ENCODE measurements around the gene DBT.

DNA sequence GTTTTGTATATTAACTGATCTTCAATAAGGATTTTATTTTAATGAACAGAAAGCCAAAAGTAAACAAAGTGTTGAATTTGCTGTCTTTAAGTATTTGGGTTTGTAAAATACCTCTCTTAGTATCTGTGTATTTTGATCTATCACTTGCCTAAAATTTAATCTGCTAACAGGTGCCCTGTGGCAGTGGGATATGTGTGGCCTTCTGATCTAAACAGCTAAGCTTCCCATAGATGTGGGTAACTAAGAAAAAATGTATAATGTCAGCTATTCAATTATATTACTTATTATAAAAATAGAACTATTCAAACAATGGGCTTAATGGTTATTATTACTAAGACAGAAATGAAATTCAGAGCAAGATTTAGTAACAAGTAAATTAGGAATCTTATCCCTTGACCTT is 86.8 kb downstream of the DBT start:
- TF ChIP-seq CTCF (IDR thresholded peaks at IDR 0.05; ENCODE audit: low read depth, low read length) (no peak), POLR2A (IDR thresholded peaks at IDR 0.05; ENCODE audit: extremely low read depth, insufficient read length) (no peak), MYC (IDR thresholded peaks at IDR 0.05; ENCODE audit: low read depth, low read length) (no peak)
- TF ChIP-seq, protein P1, sequence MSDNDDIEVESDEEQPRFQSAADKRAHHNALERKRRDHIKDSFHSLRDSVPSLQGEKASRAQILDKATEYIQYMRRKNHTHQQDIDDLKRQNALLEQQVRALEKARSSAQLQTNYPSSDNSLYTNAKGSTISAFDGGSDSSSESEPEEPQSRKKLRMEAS (IDR thresholded peaks at IDR 0.05; ENCODE audit: low read depth, low read length): no peak

Data from NB4 (cell line).